GM23338 (cell line): ENCODE measurements around the gene EML4.

ENCODE experiments used
- CREB1 ChIP-seq: fragments of 250-450 bp; sonication (Bioruptor Pico); IDR thresholded peaks from 2 replicates; pipeline ENCODE4 v1.5.0; 2020; ENCODE audit warnings: low read depth, mild to moderate bottlenecking, moderate library complexity
- CTCF ChIP-seq, 2 experiments: fragments of 200-600 bp in 1 of 2; sonication (generic) in 1 of 2; conservative IDR thresholded peaks; 2 replicates each; pipeline versions ENCODE4 v1.5.1 to v1.6.1; 2016 to 2017; ENCODE audit warnings: antibody characterized with exemption in 2 of 2, low read depth in 2 of 2, mild to moderate bottlenecking in 2 of 2, moderate library complexity in 1 of 2
- EZH2 ChIP-seq: fragments of 200-600 bp; sonication (generic); IDR thresholded peaks from one replicate; pipeline ENCODE4 v1.8.0; 2017; ENCODE audit warnings: antibody characterized with exemption, mild to moderate bottlenecking, low read depth; ENCODE audit not compliant: unreplicated experiment
- EZH2phosphoT487 ChIP-seq: fragments of 200-600 bp; sonication (generic); IDR thresholded peaks from one replicate; pipeline ENCODE4 v1.8.1; 2018; ENCODE audit warnings: antibody characterized with exemption; ENCODE audit not compliant: unreplicated experiment
- POLR2AphosphoS5 ChIP-seq: IDR thresholded peaks from 2 replicates; pipeline ENCODE4 v1.6.1; 2016; ENCODE audit warnings: antibody characterized with exemption, low read depth
- REST ChIP-seq: IDR thresholded peaks from one replicate; pipeline ENCODE4 v1.6.1; 2018; ENCODE audit warnings: antibody characterized with exemption; ENCODE audit not compliant: unreplicated experiment
- ZNF462 ChIP-seq: fragments of 250-450 bp; sonication (Bioruptor Pico); IDR thresholded peaks from 2 replicates; pipeline ENCODE4 v1.5.0; 2020; ENCODE audit warnings: mild to moderate bottlenecking, moderate library complexity

GRCh38 chr2:42238644-42239288, 69.6 kb downstream of the EML4 start:
- TF ChIP-seq EZH2phosphoT487 (no peak), CTCF (conservative IDR thresholded peaks at IDR 0.05; ENCODE audit: low read depth in 2 of 2) (peak; percentile 54 to 88), POLR2AphosphoS5 (no peak), CREB1 (CRISPR knock-in tag) (no peak), REST (no peak), EZH2 (no peak), ZNF462 (CRISPR knock-in tag) (no peak)
